OCI-LY1 (cell line): ENCODE data around the gene ANTKMT.

Experiments
- EZH2 ChIP-seq: fragments of 200-600 bp; sonication (generic), shearing (Covaris generic); IDR thresholded peaks from 2 replicates; pipeline ENCODE4 v1.8.0; 2017; ENCODE audit warnings: borderline replicate concordance, mixed run types, mild to moderate bottlenecking, antibody characterized with exemption, low read length, moderate library complexity, mixed read lengths
- TF ChIP-seq, protein P1 (sequence below): fragments of 200-600 bp; sonication (generic), shearing (Covaris generic); IDR thresholded peaks from 2 replicates; pipeline ENCODE4 v1.5.1; 2017; ENCODE audit warnings: mild to moderate bottlenecking, antibody characterized with exemption, low read length, moderate library complexity, mixed read lengths

- TF ChIP-seq, protein P1, sequence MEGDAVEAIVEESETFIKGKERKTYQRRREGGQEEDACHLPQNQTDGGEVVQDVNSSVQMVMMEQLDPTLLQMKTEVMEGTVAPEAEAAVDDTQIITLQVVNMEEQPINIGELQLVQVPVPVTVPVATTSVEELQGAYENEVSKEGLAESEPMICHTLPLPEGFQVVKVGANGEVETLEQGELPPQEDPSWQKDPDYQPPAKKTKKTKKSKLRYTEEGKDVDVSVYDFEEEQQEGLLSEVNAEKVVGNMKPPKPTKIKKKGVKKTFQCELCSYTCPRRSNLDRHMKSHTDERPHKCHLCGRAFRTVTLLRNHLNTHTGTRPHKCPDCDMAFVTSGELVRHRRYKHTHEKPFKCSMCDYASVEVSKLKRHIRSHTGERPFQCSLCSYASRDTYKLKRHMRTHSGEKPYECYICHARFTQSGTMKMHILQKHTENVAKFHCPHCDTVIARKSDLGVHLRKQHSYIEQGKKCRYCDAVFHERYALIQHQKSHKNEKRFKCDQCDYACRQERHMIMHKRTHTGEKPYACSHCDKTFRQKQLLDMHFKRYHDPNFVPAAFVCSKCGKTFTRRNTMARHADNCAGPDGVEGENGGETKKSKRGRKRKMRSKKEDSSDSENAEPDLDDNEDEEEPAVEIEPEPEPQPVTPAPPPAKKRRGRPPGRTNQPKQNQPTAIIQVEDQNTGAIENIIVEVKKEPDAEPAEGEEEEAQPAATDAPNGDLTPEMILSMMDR = peak; percentile 26; the same call in 1 of the 2 replicates
- TF ChIP-seq EZH2 = no peak
Observed at GRCh38 chr16:680967-681745, 39.8 kb upstream of the ANTKMT start.
